OCI-LY1 (cell line): ENCODE results near the gene RTTN.

Experiments
- H2AFZ ChIP-seq: fragments of 200-600 bp; sonication (generic), shearing (Covaris generic); 2 replicates; pipeline ENCODE4 v1.6.0; 2014; ENCODE audit warnings: antibody characterized with exemption, mild to moderate bottlenecking, low read length
- H3F3A ChIP-seq: fragments of 200-600 bp; sonication (generic), shearing (Covaris generic); 2 replicates; pipeline ENCODE4 v1.6.0; 2014; ENCODE audit warnings: mild to moderate bottlenecking, antibody characterized with exemption, low read length, moderate library complexity; ENCODE audit not compliant: insufficient read depth
- H3K27ac ChIP-seq: fragments of 200-600 bp; sonication (generic); 2 replicates; pipeline ENCODE4 v1.5.1; 2014; ENCODE audit warnings: low read length, mixed run types, mild to moderate bottlenecking, low read depth; ENCODE audit not compliant: poor library complexity, severe bottlenecking
- H3K27me3 ChIP-seq: fragments of 200-600 bp; sonication (generic); 2 replicates; pipeline ENCODE4 v1.6.0; 2014; ENCODE audit warnings: antibody characterized with exemption, mild to moderate bottlenecking, low read length, moderate library complexity; ENCODE audit not compliant: insufficient read depth
- H3K36me3 ChIP-seq: fragments of 200-600 bp; sonication (generic); 2 replicates; pipeline ENCODE4 v1.6.1; 2014; ENCODE audit warnings: mild to moderate bottlenecking, antibody characterized with exemption, low read length, moderate library complexity, mixed read lengths; ENCODE audit not compliant: insufficient read depth
- H3K4me1 ChIP-seq: fragments of 200-600 bp; sonication (generic); 2 replicates; pipeline ENCODE4 v1.5.1; 2014; ENCODE audit warnings: mild to moderate bottlenecking, low read length, moderate library complexity; ENCODE audit not compliant: insufficient read depth, severe bottlenecking
- H3K4me2 ChIP-seq: fragments of 200-600 bp; sonication (generic), shearing (Covaris generic); 2 replicates; pipeline ENCODE4 v1.6.1; 2014; ENCODE audit warnings: low read length
- H3K4me3 ChIP-seq: fragments of 200-600 bp; sonication (generic); 2 replicates; pipeline ENCODE4 v1.5.1; 2014; ENCODE audit warnings: low read length, low read depth, mild to moderate bottlenecking, mixed read lengths; ENCODE audit not compliant: poor library complexity, severe bottlenecking
- H3K79me2 ChIP-seq: fragments of 200-600 bp; shearing (Covaris generic); 2 replicates; pipeline ENCODE4 v1.6.1; 2016; ENCODE audit warnings: mixed run types, low read length, mixed read lengths; ENCODE audit not compliant: insufficient read depth
- H3K9ac ChIP-seq: fragments of 200-600 bp; sonication (generic), shearing (Covaris generic); 2 replicates; pipeline ENCODE4 v1.6.1; 2014; ENCODE audit warnings: mild to moderate bottlenecking, low read length, mixed read lengths
- H3K9me2 ChIP-seq: fragments of 200-600 bp; sonication (generic), shearing (Covaris generic); 2 replicates; pipeline ENCODE4 v1.6.1; 2014; ENCODE audit warnings: low read depth, mild to moderate bottlenecking, low read length, mixed read lengths
- H3K9me3 ChIP-seq: fragments of 200-600 bp; shearing (Covaris generic); 2 replicates; pipeline ENCODE4 v1.6.1; 2014; ENCODE audit warnings: low read length, mixed read lengths
- H4K20me1 ChIP-seq: fragments of 200-600 bp; sonication (generic), shearing (Covaris generic); 2 replicates; pipeline ENCODE4 v1.6.0; 2016; ENCODE audit warnings: mild to moderate bottlenecking, low read length; ENCODE audit not compliant: insufficient read depth
- EZH2 ChIP-seq: fragments of 200-600 bp; sonication (generic), shearing (Covaris generic); IDR thresholded peaks from 2 replicates; pipeline ENCODE4 v1.8.0; 2017; ENCODE audit warnings: borderline replicate concordance, mixed run types, mild to moderate bottlenecking, antibody characterized with exemption, low read length, moderate library complexity, mixed read lengths
- TF ChIP-seq, protein P1 (sequence below): fragments of 200-600 bp; sonication (generic), shearing (Covaris generic); IDR thresholded peaks from 2 replicates; pipeline ENCODE4 v1.5.1; 2017; ENCODE audit warnings: mild to moderate bottlenecking, antibody characterized with exemption, low read length, moderate library complexity, mixed read lengths

The RTTN gene

DNA sequence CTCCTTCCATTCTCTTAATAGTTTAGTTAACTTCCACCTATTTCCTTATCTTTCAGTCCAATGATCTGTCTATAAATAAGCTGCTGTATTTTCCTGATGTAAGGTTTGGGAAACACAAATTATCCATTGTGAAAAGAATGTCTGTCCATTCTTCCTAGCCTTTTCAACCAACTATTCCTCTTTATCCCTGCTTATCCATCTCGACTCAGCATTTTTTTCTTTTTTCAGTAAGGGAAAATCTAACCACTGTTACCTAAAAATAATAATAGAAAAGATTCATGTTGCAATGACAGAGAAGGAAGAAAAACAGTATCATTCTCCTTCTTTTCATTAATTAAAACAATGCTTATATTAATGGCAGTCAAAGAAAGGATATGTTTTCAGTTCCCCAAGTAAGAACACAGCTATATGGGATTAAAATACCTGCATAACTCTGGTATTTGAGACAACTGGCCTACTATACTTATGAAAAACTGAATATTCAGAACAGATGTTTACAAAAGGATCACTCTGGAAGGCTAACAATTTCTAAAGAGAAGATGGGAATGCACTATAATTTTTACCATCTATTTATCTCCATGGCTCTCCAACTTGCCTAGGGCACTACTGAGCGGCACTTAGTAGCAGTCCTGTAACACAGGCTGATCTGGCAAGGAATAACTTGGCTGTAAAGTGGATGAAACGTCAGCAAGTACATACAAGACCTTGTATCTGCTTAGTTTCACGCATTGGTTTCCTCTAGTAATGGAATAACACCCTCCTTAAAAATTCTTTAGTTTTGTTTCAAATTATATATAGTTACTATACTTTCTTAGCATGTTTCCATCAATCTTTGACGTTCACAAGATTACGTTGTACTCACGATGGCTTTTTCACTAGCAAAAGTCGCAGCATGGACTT lies 57.2 kb downstream of the RTTN start:
- no peaks in the 10 kb centered on the region for H3K27me3 ChIP-seq
- H4K20me1 ChIP-seq: no peaks in the 10 kb centered on the region
- H3K27ac ChIP-seq: no peak overlapping the region
- TF ChIP-seq, protein P1, sequence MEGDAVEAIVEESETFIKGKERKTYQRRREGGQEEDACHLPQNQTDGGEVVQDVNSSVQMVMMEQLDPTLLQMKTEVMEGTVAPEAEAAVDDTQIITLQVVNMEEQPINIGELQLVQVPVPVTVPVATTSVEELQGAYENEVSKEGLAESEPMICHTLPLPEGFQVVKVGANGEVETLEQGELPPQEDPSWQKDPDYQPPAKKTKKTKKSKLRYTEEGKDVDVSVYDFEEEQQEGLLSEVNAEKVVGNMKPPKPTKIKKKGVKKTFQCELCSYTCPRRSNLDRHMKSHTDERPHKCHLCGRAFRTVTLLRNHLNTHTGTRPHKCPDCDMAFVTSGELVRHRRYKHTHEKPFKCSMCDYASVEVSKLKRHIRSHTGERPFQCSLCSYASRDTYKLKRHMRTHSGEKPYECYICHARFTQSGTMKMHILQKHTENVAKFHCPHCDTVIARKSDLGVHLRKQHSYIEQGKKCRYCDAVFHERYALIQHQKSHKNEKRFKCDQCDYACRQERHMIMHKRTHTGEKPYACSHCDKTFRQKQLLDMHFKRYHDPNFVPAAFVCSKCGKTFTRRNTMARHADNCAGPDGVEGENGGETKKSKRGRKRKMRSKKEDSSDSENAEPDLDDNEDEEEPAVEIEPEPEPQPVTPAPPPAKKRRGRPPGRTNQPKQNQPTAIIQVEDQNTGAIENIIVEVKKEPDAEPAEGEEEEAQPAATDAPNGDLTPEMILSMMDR: no peak
- H3K79me2 ChIP-seq: no peaks in the 10 kb centered on the region
- H3K9me2 ChIP-seq: no peaks in the 10 kb centered on the region
- H2AFZ ChIP-seq: no peak overlapping the region
- no peak overlapping the region for H3K4me2 ChIP-seq
- no peaks in the 10 kb centered on the region for H3K9me3 ChIP-seq
- H3K9ac ChIP-seq: no peak overlapping the region
- no peaks in the 10 kb centered on the region for H3K4me1 ChIP-seq
- no peak overlapping the region for H3K4me3 ChIP-seq
- peaks cover 58% of the 10 kb centered on the region for H3K36me3 ChIP-seq
- H3F3A ChIP-seq: no peaks in the 10 kb centered on the region

- Histone ChIP-seq H4K20me1 (no peaks in the 10 kb centered on the region), H3K79me2 (no peaks in the 10 kb centered on the region), H3K4me1 (no peaks in the 10 kb centered on the region), H3K4me2 (no peak overlapping the region), H3K9ac (no peak overlapping the region), H3F3A (no peaks in the 10 kb centered on the region), H3K4me3 (no peak overlapping the region), H3K9me3 (no peaks in the 10 kb centered on the region), H2AFZ (no peak overlapping the region), H3K27me3 (no peaks in the 10 kb centered on the region), H3K36me3 (peaks cover 67% of the 10 kb centered on the region), H3K9me2 (no peaks in the 10 kb centered on the region), H3K27ac (no peak overlapping the region)
- no peak for TF ChIP-seq EZH2
- TF ChIP-seq, protein P1: no peak
Observed at GRCh38 chr18:70146174-70146573, 59.3 kb downstream of the RTTN start.

GRCh38 chr18:70142001-70142400 lies 63.5 kb downstream of the RTTN start:
- Histone ChIP-seq H3K27me3 (no peaks in the 10 kb centered on the region), H3K9ac (no peak overlapping the region), H3K9me2 (no peaks in the 10 kb centered on the region), H3K27ac (no peak overlapping the region), H3K36me3 (peaks cover 32% of the 10 kb centered on the region), H3F3A (no peaks in the 10 kb centered on the region), H3K9me3 (no peaks in the 10 kb centered on the region), H3K4me1 (no peaks in the 10 kb centered on the region), H3K4me2 (no peak overlapping the region), H2AFZ (no peak overlapping the region), H3K79me2 (no peaks in the 10 kb centered on the region), H3K4me3 (no peak overlapping the region), H4K20me1 (no peaks in the 10 kb centered on the region)
- TF ChIP-seq, protein P1: no peak
- no peak for TF ChIP-seq EZH2
